Activated CD8-positive, alpha-beta T cell treated with anti-CD3 and anti-CD28 coated beads, Interleukin-2, amount 10 ng/mL, durations not matched to agents 7 days and 5 days (primary cell): ENCODE results near the gene NME3. TPM values are rescaled to one million over a fixed set of nuclear protein-coding genes. Genes with fewer than 3 reads are reported as not detected.
"Not testable (repeated sequence)": the region's sequence is repeated elsewhere in the genome, so short reads cannot be mapped to it uniquely, and the experiment has no call there.

Experiments used
- ATAC-seq: fragments of 150-1000 bp; cut with Tn5 transposase; one replicate; pipeline ENCODE4 v1.10.0; 2021; ENCODE audit warnings: moderate library complexity
- CTCF ChIA-PET: fragments of 350-600 bp; sonication (Branson Sonifier 250); formaldehyde crosslinking; loops from one replicate; lab custom pipeline; 2021; ENCODE audit warnings: antibody characterized with exemption; lab: Charles Lee
- POLR2A ChIA-PET: fragments of 350-600 bp; sonication (Branson Sonifier 250); formaldehyde crosslinking; loops from one replicate; lab custom pipeline; 2021; ENCODE audit warnings: antibody characterized with exemption; lab: Charles Lee
- DNase-seq: peaks from one replicate; pipeline ENCODE4 v3.0.0-alpha.2; 2020
- H3K27ac Mint-ChIP-seq: one replicate; pipeline ENCODE4 v1.8.0; 2021; ENCODE audit warnings: mild to moderate bottlenecking, mixed read lengths
- H3K27me3 Mint-ChIP-seq: one replicate; pipeline ENCODE4 v1.8.0; 2021; ENCODE audit warnings: low read depth, mixed read lengths
- H3K36me3 Mint-ChIP-seq: one replicate; pipeline ENCODE4 v1.8.0; 2021; ENCODE audit warnings: low read depth, mixed read lengths
- H3K4me1 Mint-ChIP-seq: one replicate; pipeline ENCODE4 v1.8.0; 2021; ENCODE audit warnings: low read depth, mixed read lengths
- H3K4me3 Mint-ChIP-seq: one replicate; pipeline ENCODE4 v1.8.0; 2021; ENCODE audit warnings: mild to moderate bottlenecking, mixed read lengths
- H3K9me3 Mint-ChIP-seq: one replicate; pipeline ENCODE4 v1.8.0; 2022; ENCODE audit warnings: mixed read lengths; ENCODE audit not compliant: insufficient read depth
- total RNA-seq, 2 experiments: library from RNA; stranded (reverse); gene quantifications; one replicate each; pipeline ENCODE4 v1.2.3, GENCODE V29; 2021

The NME3 gene
- total RNA-seq, 2 experiments from 2014 or later: 41.3 to 41.4 TPM

DNA sequence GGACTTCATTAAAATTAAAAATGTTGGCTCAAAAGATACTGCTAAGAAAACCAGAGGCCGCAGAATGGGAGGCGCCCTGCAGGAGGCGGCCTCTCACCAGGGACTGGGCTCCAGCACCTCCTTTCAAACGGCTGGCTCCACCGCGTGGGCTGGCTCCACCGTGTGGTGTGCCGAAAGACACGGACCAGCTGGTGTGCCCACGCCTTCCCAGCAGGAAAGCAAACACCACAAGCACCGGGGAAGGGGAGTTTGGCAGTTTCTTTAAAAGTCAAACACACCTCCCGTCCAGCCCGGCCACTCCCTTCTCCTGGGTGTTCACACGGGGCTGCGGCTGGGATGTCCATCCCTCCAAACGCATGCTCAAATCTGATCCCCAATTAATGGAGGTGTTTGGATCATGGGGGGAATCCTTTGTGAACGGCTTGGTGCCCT is 41.4 kb upstream of the NME3 start:
- Mint-ChIP-seq H3K27ac (peak overlapping the region; percentile 50), H3K9me3 (no peaks in the 10 kb centered on the region), H3K27me3 (no peaks in the 10 kb centered on the region), H3K4me1 (peaks cover 5% of the 10 kb centered on the region), H3K36me3 (peaks cover 26% of the 10 kb centered on the region), H3K4me3 (no peak overlapping the region)
- DNase-seq (peak; percentile 61), ATAC-seq (peak; percentile 78)
- CTCF ChIA-PET: interaction anchor here (1.2 to 2.0 kb wide), 4 partner anchors 11 to 115 kb away, joined by 3 to 7 read pairs (median 4); partner anchors contain the start of genes NUBP2 and SPSB3
- POLR2A ChIA-PET: no interaction called here

- Mint-ChIP-seq H3K27ac (no peak overlapping the region), H3K4me1 (peaks cover 5% of the 10 kb centered on the region), H3K9me3 (no peaks in the 10 kb centered on the region), H3K27me3 (no peaks in the 10 kb centered on the region), H3K4me3 (no peak overlapping the region), H3K36me3 (peaks cover 35% of the 10 kb centered on the region)
- DNase-seq (no peak), ATAC-seq (no peak)
- ChIA-PET CTCF (interaction anchor here (1.4 kb wide), 1 partner anchor 14 kb away, joined by 3 read pairs; no protein-coding TSS in a partner anchor), POLR2A (no interaction called here)
These were observed 39.2 kb upstream of the NME3 start for GRCh38 chr16:1810536-1810935.

- ChIA-PET POLR2A (no interaction called here), CTCF (no interaction called here)
- no peaks in the 10 kb centered on the region for H3K9me3 Mint-ChIP-seq
- peaks cover 5% of the 10 kb centered on the region for H3K4me1 Mint-ChIP-seq
- no peak for ATAC-seq
- no peak overlapping the region for H3K4me3 Mint-ChIP-seq
- H3K36me3 Mint-ChIP-seq: peaks cover 33% of the 10 kb centered on the region
- no peak overlapping the region for H3K27ac Mint-ChIP-seq
- H3K27me3 Mint-ChIP-seq: no peaks in the 10 kb centered on the region
- no peak for DNase-seq
These were observed 38.8 kb upstream of the NME3 start for GRCh38 chr16:1810106-1810505.

- POLR2A ChIA-PET: interaction anchor here (0.5 kb wide), 1 partner anchor 389 kb away, joined by 3 read pairs; the partner anchor contains the start of gene UQCC4
- H3K27me3 Mint-ChIP-seq: no peaks in the 10 kb centered on the region
- CTCF ChIA-PET: no interaction called here
- DNase-seq: no peak
- ATAC-seq: no peak
- no peak overlapping the region for H3K27ac Mint-ChIP-seq
- no peak overlapping the region for H3K4me3 Mint-ChIP-seq
- peaks cover 5% of the 10 kb centered on the region for H3K4me1 Mint-ChIP-seq
- H3K36me3 Mint-ChIP-seq: peaks cover 30% of the 10 kb centered on the region
- no peaks in the 10 kb centered on the region for H3K9me3 Mint-ChIP-seq
These were observed 38.0 kb upstream of the NME3 start for GRCh38 chr16:1809281-1809801.

- no peaks in the 10 kb centered on the region for H3K27me3 Mint-ChIP-seq
- no peak for ATAC-seq
These were observed 37.3 kb upstream of the NME3 start for GRCh38 chr16:1808691-1809090.

GRCh38 chr16:1807626-1808025 is 36.3 kb upstream of the NME3 start:
- CTCF ChIA-PET: no interaction called here
- peaks cover 22% of the 10 kb centered on the region for H3K36me3 Mint-ChIP-seq

More at GRCh38 chr16:1808691-1809090, 37.3 kb upstream of the NME3 start:
- H3K36me3 Mint-ChIP-seq: peaks cover 28% of the 10 kb centered on the region
- no peak for DNase-seq
- peaks cover 5% of the 10 kb centered on the region for H3K4me1 Mint-ChIP-seq
- POLR2A ChIA-PET: interaction anchor here (0.5 kb wide), 1 partner anchor 388 kb away, joined by 3 read pairs; the partner anchor contains the start of gene UQCC4
- no peak overlapping the region for H3K27ac Mint-ChIP-seq
- no peaks in the 10 kb centered on the region for H3K9me3 Mint-ChIP-seq
- no peak overlapping the region for H3K4me3 Mint-ChIP-seq
- CTCF ChIA-PET: no interaction called here

GRCh38 chr16:1800701-1801100 is 29.4 kb upstream of the NME3 start:
- Mint-ChIP-seq H3K36me3 (peaks cover 20% of the 10 kb centered on the region), H3K4me1 (no peaks in the 10 kb centered on the region), H3K4me3 (no peak overlapping the region), H3K27me3 (no peaks in the 10 kb centered on the region), H3K27ac (no peak overlapping the region), H3K9me3 (peaks cover 17% of the 10 kb centered on the region)
- ATAC-seq (no peak), DNase-seq (no peak)
- ChIA-PET POLR2A (no interaction called here), CTCF (no interaction called here)

More at GRCh38 chr16:1807626-1808025, 36.3 kb upstream of the NME3 start:
- Mint-ChIP-seq H3K9me3 (no peaks in the 10 kb centered on the region), H3K4me3 (no peak overlapping the region), H3K27me3 (no peaks in the 10 kb centered on the region), H3K4me1 (no peaks in the 10 kb centered on the region), H3K27ac (no peak overlapping the region)
- DNase-seq: no peak
- POLR2A ChIA-PET: interaction anchor here (0.6 kb wide), 1 partner anchor 36 kb away, joined by 3 read pairs; no protein-coding TSS in a partner anchor
- no peak for ATAC-seq

DNA sequence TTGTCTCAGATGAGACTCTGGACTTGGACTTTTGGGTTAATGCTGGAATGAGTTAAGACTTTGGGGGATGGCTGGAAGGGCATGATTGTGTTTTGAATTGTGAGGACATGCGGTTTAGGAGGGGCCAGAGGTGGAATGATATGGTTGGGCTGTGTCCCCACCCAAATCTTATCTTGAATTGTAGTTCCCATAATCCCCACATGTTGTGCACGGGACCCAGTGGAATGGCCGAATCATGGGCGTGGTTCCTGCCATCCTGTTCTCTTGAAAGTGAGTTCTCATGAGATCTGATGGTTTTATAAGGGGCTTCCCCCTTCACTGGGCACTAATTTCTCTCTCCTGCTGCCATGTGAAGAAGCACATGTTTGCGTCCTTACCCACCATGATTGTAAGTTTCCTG is 27.9 kb upstream of the NME3 start:
- peaks cover 17% of the 10 kb centered on the region for H3K36me3 Mint-ChIP-seq
- POLR2A ChIA-PET, H3K27me3 Mint-ChIP-seq, CTCF ChIA-PET, DNase-seq, H3K27ac Mint-ChIP-seq, ATAC-seq, H3K4me1 Mint-ChIP-seq, H3K4me3 Mint-ChIP-seq: not testable (repeated sequence)
- peaks cover 17% of the 10 kb centered on the region for H3K9me3 Mint-ChIP-seq

DNA sequence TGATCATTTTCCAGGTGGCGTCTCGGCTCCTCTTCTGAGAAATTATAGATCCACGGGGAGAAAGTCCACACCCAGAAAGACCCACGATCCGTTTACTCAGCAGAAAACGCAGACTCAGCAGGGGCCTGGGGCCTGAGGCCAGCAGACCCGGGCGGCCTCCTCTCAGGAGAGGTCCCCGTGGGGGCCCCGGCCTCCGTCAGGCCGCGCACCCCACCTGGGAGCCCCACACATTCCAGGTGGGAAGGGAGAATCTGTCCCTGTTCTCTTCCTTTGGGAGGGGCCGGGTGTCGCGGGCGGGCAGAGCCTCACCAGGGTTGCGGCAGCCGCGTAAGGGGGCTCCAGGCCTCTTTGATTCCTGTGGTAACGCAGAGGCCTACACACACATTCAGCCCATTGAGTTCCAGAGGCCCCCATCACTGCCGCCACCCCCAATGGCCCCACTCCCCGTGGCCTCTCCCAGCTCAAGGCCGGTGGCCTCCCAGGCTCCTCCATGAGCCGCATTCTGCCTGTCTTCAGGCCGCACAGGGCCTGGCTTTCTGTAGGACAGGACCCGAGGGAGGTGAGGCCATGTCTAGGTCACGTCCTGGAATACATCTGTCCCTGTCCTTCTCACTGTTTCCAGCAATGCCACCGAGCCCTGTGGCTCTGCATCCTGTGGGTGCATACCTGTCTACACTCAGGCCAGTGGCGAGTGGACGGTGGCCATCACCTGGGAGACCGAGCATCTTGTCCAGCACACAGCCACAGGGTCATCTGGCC is 23.7 kb upstream of the NME3 start:
- H3K27me3 Mint-ChIP-seq: no peaks in the 10 kb centered on the region
- H3K27ac Mint-ChIP-seq: no peak overlapping the region
- CTCF ChIA-PET: no interaction called here
- POLR2A ChIA-PET: no interaction called here
- H3K36me3 Mint-ChIP-seq: peaks cover 17% of the 10 kb centered on the region
- no peaks in the 10 kb centered on the region for H3K4me1 Mint-ChIP-seq
- DNase-seq (no peak), ATAC-seq (no peak)
- H3K9me3 Mint-ChIP-seq: peaks cover 17% of the 10 kb centered on the region
- H3K4me3 Mint-ChIP-seq: no peak overlapping the region

GRCh38 chr16:1794221-1794871 is 23.0 kb upstream of the NME3 start:
- POLR2A ChIA-PET: no interaction called here

DNA sequence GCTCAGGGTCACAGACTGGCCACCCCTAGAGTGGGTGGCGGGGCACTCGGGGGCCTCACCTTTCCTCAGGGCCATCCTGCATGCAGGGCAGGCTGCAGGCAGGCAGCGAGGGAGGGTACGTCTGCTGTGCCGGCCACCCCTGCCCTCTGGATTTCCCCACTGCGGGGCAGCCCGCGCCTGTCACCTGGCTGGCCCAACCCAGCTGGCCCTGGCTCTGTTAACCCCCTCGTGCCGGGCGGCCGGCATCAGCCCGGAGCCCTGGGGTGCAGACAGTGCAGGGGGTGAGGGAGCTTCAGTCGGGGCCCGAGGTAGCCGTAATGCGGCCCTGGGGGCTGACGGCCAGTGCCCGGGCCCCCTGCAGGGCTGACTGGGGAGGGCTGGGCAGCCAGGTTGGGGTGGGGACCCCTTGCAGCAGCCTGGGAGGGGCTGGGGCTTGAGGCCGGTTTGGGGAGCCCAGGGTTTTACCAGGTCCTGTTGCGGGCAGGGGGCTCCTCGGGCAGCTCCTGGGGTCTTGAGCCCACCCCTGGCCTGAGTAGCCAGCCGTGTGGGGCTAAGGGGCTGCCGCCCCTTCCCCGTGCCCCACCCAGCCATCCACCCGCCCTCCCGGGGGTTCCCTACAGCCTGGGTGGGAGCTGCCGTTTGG is 22.4 kb upstream of the NME3 start, which contains the start of gene IGFALS:
IGFALS (minus strand) TSS at position 128 of the 643 bp plus-strand sequence; CDS start at position 75, 53 bp downstream.
- no peak for ATAC-seq
- H3K9me3 Mint-ChIP-seq: peaks cover 6% of the 10 kb centered on the region
- no peak within 1 kb of the TSS for H3K4me3 Mint-ChIP-seq
- ChIA-PET POLR2A (no interaction called here), CTCF (no interaction called here)
- no peaks in the 10 kb centered on the region for H3K4me1 Mint-ChIP-seq
- peaks cover 9% of the 10 kb centered on the region for H3K36me3 Mint-ChIP-seq
- no peak within 1 kb of the TSS for H3K27ac Mint-ChIP-seq
- no peaks in the 10 kb centered on the region for H3K27me3 Mint-ChIP-seq
- no peak for DNase-seq

More at GRCh38 chr16:1794221-1794871, 23.0 kb upstream of the NME3 start:
- H3K27me3 Mint-ChIP-seq: no peaks in the 10 kb centered on the region
- H3K36me3 Mint-ChIP-seq: peaks cover 10% of the 10 kb centered on the region
- peaks cover 10% of the 10 kb centered on the region for H3K9me3 Mint-ChIP-seq
- H3K4me3 Mint-ChIP-seq: no peak overlapping the region
- CTCF ChIA-PET: no interaction called here
- H3K4me1 Mint-ChIP-seq: no peaks in the 10 kb centered on the region
- ATAC-seq (no peak), DNase-seq (no peak)
- H3K27ac Mint-ChIP-seq: no peak overlapping the region
